ENCODE measurements around the gene SPOP. TPM values are rescaled to one million over a fixed set of nuclear protein-coding genes. Genes with fewer than 3 reads are reported as not detected.

Gene SPOP
- total and polyA plus RNA-seq, 2 of the 4 experiments (the other 2 are of a cell fraction), result 24.9 to 47.5 TPM

- no peak overlapping the region for H3K4ac ChIP-seq (ENCODE audit: low read depth, low read length)
- H2BK15ac ChIP-seq (ENCODE audit: low read depth, low read length), result no peak overlapping the region
- H2BK20ac ChIP-seq (ENCODE audit: low read depth, low read length), result no peak overlapping the region
- H2AK9ac ChIP-seq (replicated peaks; ENCODE audit: low read depth, low read length, poor library complexity), result no peak overlapping the region
- no peak overlapping the region for H3K56ac ChIP-seq (ENCODE audit: extremely low read depth, insufficient read depth, low read length)
- H2BK5ac ChIP-seq (ENCODE audit: low read depth, low read length, poor library complexity, severe bottlenecking), result no peak overlapping the region
- DNase-seq (no peak), ATAC-seq (ENCODE audit: low read depth) (no peak)
- in situ Hi-C loops (cut with MboI; ENCODE audit: low sequenced_read_pairs) (no loop called here), intact Hi-C loops (cut with micrococcal nuclease) (no loop called here), dilution Hi-C loops (cut with HindIII; ENCODE audit: low sequenced_read_pairs, unreplicated experiment) (no loop called here)
- no peak overlapping the region for H3K23ac ChIP-seq (ENCODE audit: low read depth, low read length)
- H3K4me2 ChIP-seq (ENCODE audit: low read depth, low read length), result no peak overlapping the region
- no peak overlapping the region for H3K14ac ChIP-seq (replicated peaks; ENCODE audit: low read depth, low read length)
- H4K5ac ChIP-seq (ENCODE audit: low read depth, low read length), result no peak overlapping the region
- H2BK120ac ChIP-seq (ENCODE audit: low read depth, low read length), result no peak overlapping the region
- BruUV-seq (replicated peaks), result no TSS peak
- no peak overlapping the region for H2AK5ac ChIP-seq (ENCODE audit: low read depth, low read length)
- ChIA-PET POLR2A (ENCODE audit: unreplicated experiment) (no interaction called here), CTCF (no interaction called here)
- TF ChIP-seq SMC3 (IDR thresholded peaks at IDR 0.05; ENCODE audit: low read depth, low read length), result no peak
- TF ChIP-seq NFE2L2 (IDR thresholded peaks at IDR 0.05; ENCODE audit: low read depth, low read length), result no peak
- TF ChIP-seq MXI1 (IDR thresholded peaks at IDR 0.05; ENCODE audit: borderline replicate concordance, low read depth, low read length), result no peak
- TF ChIP-seq ELK1 (IDR thresholded peaks at IDR 0.05; ENCODE audit: borderline replicate concordance, low read depth, low read length), result no peak
- TF ChIP-seq MAZ (IDR thresholded peaks at IDR 0.05; ENCODE audit: borderline replicate concordance, low read depth, low read length), result no peak
- TF ChIP-seq RFX5 (IDR thresholded peaks at IDR 0.05; ENCODE audit: low read depth, low read length), result no peak
- no peak for TF ChIP-seq CTCF (conservative IDR thresholded peaks at IDR 0.05; ENCODE audit: low read depth, low read length)
- no peak for TF ChIP-seq RAD21 (IDR thresholded peaks at IDR 0.05; ENCODE audit: low read length)
- TF ChIP-seq POLR2A (IDR thresholded peaks at IDR 0.05; ENCODE audit: low read depth, low read length), result no peak
- TF ChIP-seq BHLHE40 (IDR thresholded peaks at IDR 0.05; ENCODE audit: low read depth, low read length), result no peak
- TF ChIP-seq MAFK (IDR thresholded peaks at IDR 0.05; ENCODE audit: low read depth, low read length), result no peak
- no peak for TF ChIP-seq CHD1 (IDR thresholded peaks at IDR 0.05; ENCODE audit: low read depth, low read length)
- no peak for TF ChIP-seq FOS (IDR thresholded peaks at IDR 0.05; ENCODE audit: low read depth, low read length)
- H3K9me3 ChIP-seq (ENCODE audit: control insufficient read depth, insufficient read depth, low read length), result no peaks in the 10 kb centered on the region
- no peak overlapping the region for H3K18ac ChIP-seq (ENCODE audit: low read depth, low read length)
- H3K79me1 ChIP-seq (ENCODE audit: low read depth in 1 of 2, low read length in 2 of 2), result peaks cover 23 to 57% of the 10 kb centered on the region in 2 experiments
- no peak overlapping the region for H3K27ac ChIP-seq (ENCODE audit: insufficient read depth, low read length)
- H3K27me3 ChIP-seq (ENCODE audit: control insufficient read depth, insufficient read depth, low read length), result no peaks in the 10 kb centered on the region
- H3K36me3 ChIP-seq (ENCODE audit: control insufficient read depth, insufficient read depth, low read length), result 0 out of 2 replicates have a peak, but pooled peaks cover 4% of the 10 kb centered on the region
- no peak overlapping the region for H4K91ac ChIP-seq (ENCODE audit: insufficient read depth, low read depth, low read length)
- H3K9ac ChIP-seq (ENCODE audit: low read depth, low read length), result no peak overlapping the region
- H4K20me1 ChIP-seq (ENCODE audit: insufficient read depth, low read length), result peaks cover 24% of the 10 kb centered on the region
- WGBS, 2 experiments (ENCODE audit: extremely low coverage in 2 of 2, insufficient read length in 1 of 2), result no CpG with 5 or more reads among the region's 2 CpGs
- H2AFZ ChIP-seq (replicated peaks; ENCODE audit: low read length, poor library complexity), result no peak overlapping the region
- H4K8ac ChIP-seq (ENCODE audit: low read depth in 2 of 2, low read length in 2 of 2), result no peak overlapping the region
- no peaks in the 10 kb centered on the region for H3K4me1 ChIP-seq (ENCODE audit: control insufficient read depth, insufficient read depth, low read length)
- peaks cover 4% of the 10 kb centered on the region for H3K9me1 ChIP-seq (ENCODE audit: insufficient read depth, low read length)
- H3K4me3 ChIP-seq (ENCODE audit: insufficient read depth, low read depth, low read length), result no peak overlapping the region
These were observed 10.0 kb downstream of the SPOP start for GRCh38 chr17:49667854-49668253.
